Chondrocyte (in vitro differentiated cells): ENCODE measurements around the gene KRTAP10-12. TPM values are rescaled to one million over a fixed set of nuclear protein-coding genes. Genes with fewer than 3 reads are reported as not detected.
A peak's percentile ranks its signal among the peaks of the same experiment; 100 is the strongest.

ENCODE experiments used
- DNase-seq: peaks from one replicate; pipeline ENCODE4 v3.0.0; 2021; ENCODE audit warnings: mixed read lengths, low spot score
- H3K27ac Mint-ChIP-seq: one replicate; pipeline ENCODE4 v1.8.0; 2021; ENCODE audit warnings: mild to moderate bottlenecking, moderate library complexity, mixed read lengths; ENCODE audit not compliant: unreplicated experiment
- H3K27me3 Mint-ChIP-seq: 2 replicates; pipeline ENCODE4 v1.8.0; 2021; ENCODE audit warnings: low read depth, mixed read lengths
- H3K36me3 Mint-ChIP-seq: 2 replicates; pipeline ENCODE4 v1.8.0; 2021; ENCODE audit warnings: low read depth, mixed read lengths
- H3K4me1 Mint-ChIP-seq: 2 replicates; pipeline ENCODE4 v1.8.0; 2021; ENCODE audit warnings: low read depth, mild to moderate bottlenecking, mixed read lengths
- H3K4me3 Mint-ChIP-seq: one replicate; pipeline ENCODE4 v1.8.0; 2021; ENCODE audit warnings: mild to moderate bottlenecking, moderate library complexity, mixed read lengths; ENCODE audit not compliant: unreplicated experiment
- H3K9me3 Mint-ChIP-seq: 2 replicates; pipeline ENCODE4 v1.8.0; 2021; ENCODE audit warnings: low read depth, mixed read lengths
- total RNA-seq: library from RNA; stranded (reverse); gene quantifications from 3 replicates; pipeline ENCODE4 v1.2.1, GENCODE V29; 2021
- TF ChIP-seq, protein P1 (sequence below): fragments of 200-600 bp; sonication (generic); IDR thresholded peaks from 2 replicates; pipeline ENCODE4 v1.5.0; 2021; ENCODE audit warnings: antibody characterized with exemption, mild to moderate bottlenecking, moderate library complexity

Gene KRTAP10-12
- total RNA-seq, 1 donor from 2014 or later, result not detected

DNA sequence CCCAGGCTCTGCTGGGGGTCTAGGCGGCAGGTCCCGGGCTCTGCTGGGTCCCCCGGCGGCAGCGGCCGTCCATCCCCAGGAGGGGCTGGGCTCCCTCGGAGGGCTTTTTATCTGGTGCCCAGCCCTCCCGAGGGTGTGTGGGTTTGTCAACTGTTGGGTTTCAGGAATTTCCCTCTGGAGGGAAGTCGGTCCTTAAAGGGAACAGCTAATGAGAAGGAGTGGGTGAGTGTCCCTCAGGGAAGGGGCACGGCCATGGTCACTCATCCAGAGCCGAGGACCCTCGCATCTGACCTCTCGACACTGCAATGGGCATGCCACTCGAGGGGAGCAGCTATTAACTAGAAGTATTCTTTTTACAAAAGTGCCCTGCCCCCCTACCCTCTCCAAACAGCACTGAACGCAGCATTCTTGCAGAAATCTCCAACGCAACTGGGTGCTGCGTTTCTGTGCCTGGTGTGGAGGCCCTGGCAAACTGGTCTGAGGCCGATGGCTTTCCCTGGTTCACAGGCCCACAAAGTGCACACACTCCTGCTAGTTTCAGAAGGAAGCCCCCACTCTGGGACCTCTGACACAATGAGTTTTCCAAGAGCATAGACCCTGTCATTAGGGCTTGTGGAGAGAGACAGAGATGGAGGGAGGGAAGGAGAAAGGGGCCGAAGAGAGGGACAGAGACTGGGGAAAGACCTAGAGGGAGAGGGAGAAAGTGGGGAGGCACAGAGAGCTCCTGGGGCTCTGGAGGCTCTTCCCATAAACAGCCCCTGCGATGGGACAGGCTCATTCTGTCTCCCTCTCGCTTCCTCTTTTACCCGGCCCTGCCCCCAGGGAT is 15.4 kb downstream of the KRTAP10-12 start:
- TF ChIP-seq, protein P1, sequence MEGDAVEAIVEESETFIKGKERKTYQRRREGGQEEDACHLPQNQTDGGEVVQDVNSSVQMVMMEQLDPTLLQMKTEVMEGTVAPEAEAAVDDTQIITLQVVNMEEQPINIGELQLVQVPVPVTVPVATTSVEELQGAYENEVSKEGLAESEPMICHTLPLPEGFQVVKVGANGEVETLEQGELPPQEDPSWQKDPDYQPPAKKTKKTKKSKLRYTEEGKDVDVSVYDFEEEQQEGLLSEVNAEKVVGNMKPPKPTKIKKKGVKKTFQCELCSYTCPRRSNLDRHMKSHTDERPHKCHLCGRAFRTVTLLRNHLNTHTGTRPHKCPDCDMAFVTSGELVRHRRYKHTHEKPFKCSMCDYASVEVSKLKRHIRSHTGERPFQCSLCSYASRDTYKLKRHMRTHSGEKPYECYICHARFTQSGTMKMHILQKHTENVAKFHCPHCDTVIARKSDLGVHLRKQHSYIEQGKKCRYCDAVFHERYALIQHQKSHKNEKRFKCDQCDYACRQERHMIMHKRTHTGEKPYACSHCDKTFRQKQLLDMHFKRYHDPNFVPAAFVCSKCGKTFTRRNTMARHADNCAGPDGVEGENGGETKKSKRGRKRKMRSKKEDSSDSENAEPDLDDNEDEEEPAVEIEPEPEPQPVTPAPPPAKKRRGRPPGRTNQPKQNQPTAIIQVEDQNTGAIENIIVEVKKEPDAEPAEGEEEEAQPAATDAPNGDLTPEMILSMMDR, result no peak
- no peaks in the 10 kb centered on the region for H3K9me3 Mint-ChIP-seq
- DNase-seq, result peak; percentile 40
- no peak overlapping the region for H3K4me3 Mint-ChIP-seq
- H3K27me3 Mint-ChIP-seq, result peaks cover 58% of the 10 kb centered on the region
- peaks cover 28% of the 10 kb centered on the region for H3K4me1 Mint-ChIP-seq
- H3K36me3 Mint-ChIP-seq, result no peaks in the 10 kb centered on the region
- H3K27ac Mint-ChIP-seq, result no peak overlapping the region

DNA sequence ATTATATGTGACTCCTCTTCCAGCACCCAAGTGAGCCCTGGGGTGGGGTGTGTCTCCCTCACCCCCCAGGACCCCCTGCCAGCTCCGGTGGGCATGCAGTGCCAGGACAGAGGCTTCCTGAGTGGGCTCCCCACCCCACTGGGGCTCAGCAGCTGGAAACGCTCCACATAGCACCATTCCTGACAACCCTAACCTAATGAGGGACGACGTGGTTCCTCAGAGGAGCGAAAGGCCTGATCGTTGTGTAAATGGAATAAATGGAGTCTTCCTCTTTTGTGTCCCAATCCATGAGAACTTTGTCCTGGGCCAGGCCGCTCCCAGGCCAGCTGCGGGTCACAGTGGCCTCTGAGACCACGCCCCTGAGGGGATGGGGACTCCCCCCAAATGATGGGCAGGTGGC is 16.2 kb downstream of the KRTAP10-12 start:
- Mint-ChIP-seq H3K27ac (no peak overlapping the region), H3K36me3 (no peaks in the 10 kb centered on the region), H3K27me3 (peaks cover 51% of the 10 kb centered on the region), H3K4me1 (peaks cover 35% of the 10 kb centered on the region), H3K4me3 (no peak overlapping the region), H3K9me3 (no peaks in the 10 kb centered on the region)
- TF ChIP-seq, protein P1, result no peak
- peak; percentile 58 for DNase-seq

DNA sequence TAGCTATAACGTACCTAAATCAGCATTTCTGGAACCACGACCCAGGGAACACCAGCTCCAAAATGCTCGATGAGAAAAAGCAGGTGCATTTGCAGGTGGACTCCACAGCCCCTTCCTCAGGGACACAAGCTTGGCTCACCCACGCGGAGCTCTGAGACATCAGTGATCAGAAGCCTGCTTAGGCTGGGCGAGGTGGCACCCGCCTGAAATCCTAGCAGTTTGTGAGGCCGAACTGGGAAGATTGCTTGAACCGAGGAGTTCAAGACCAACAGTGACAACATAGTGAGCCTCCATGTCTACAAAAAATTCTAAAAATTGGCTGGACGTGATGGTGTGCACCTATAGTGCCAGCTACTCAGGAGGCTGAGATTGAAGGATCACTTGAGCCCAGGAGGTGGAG is 16.9 kb downstream of the KRTAP10-12 start:
- Mint-ChIP-seq H3K27ac (no peak overlapping the region), H3K9me3 (no peaks in the 10 kb centered on the region), H3K4me3 (no peak overlapping the region), H3K4me1 (peaks cover 42% of the 10 kb centered on the region), H3K27me3 (peaks cover 49% of the 10 kb centered on the region), H3K36me3 (no peaks in the 10 kb centered on the region)
- TF ChIP-seq, protein P1, result no peak
- no peak for DNase-seq

DNA sequence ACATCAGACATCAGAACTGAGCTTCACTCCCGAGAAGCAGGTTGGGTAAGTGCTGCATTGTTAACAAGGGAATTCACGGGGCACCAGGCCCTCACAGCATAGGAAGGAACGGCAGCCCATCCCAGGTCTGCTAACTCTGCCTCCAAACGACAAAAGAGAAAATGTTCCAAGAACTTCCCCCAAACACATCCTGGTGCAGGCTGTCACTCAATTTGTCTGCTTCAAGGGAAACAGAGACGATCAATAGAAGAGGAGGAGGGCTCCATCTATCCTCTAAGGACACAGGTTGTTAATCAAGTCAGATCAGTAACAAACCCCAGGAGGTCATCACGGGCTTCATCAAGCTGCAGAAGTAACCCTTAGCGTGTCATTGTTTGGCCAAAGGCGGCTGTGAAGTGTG is 17.9 kb downstream of the KRTAP10-12 start:
- H3K27ac Mint-ChIP-seq, result no peak overlapping the region
- no peaks in the 10 kb centered on the region for H3K9me3 Mint-ChIP-seq
- TF ChIP-seq, protein P1, result no peak
- peaks cover 35% of the 10 kb centered on the region for H3K4me1 Mint-ChIP-seq
- no peak overlapping the region for H3K4me3 Mint-ChIP-seq
- H3K27me3 Mint-ChIP-seq, result peaks cover 44% of the 10 kb centered on the region
- DNase-seq, result no peak
- H3K36me3 Mint-ChIP-seq, result no peaks in the 10 kb centered on the region

DNA sequence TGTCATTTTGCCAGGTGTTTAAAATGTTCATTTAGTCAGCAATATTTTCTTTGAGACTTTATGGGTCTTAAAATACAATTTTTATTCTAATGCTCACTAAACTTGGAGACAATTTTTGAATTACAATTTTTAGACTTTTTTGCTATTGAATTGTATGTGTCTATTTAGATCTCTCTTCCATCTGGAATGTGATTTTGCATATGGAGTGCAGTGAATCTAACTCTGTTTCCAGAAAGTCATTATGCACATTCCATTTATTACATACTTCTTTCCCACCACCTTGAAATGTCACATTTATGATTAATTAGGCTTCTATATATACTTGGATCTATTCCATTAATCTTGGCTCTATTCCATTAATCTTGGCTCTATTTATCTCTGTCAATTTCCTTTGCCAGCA is 20.0 kb downstream of the KRTAP10-12 start:
- TF ChIP-seq, protein P1, result no peak
- Mint-ChIP-seq H3K4me1 (peaks cover 25% of the 10 kb centered on the region), H3K36me3 (no peaks in the 10 kb centered on the region), H3K4me3 (no peak overlapping the region), H3K27ac (no peak overlapping the region), H3K9me3 (no peaks in the 10 kb centered on the region), H3K27me3 (peaks cover 37% of the 10 kb centered on the region)
- DNase-seq, result no peak
